ENCODE results near the gene EXOSC10. TPM values are rescaled to one million over a fixed set of nuclear protein-coding genes. Genes with fewer than 3 reads are reported as not detected.
"Not testable (repeated sequence)": the region's sequence is repeated elsewhere in the genome, so short reads cannot be mapped to it uniquely, and the experiment has no call there.

The EXOSC10 gene
- total RNA-seq, 1 donor from 2014 or later, result 104 TPM

DNA sequence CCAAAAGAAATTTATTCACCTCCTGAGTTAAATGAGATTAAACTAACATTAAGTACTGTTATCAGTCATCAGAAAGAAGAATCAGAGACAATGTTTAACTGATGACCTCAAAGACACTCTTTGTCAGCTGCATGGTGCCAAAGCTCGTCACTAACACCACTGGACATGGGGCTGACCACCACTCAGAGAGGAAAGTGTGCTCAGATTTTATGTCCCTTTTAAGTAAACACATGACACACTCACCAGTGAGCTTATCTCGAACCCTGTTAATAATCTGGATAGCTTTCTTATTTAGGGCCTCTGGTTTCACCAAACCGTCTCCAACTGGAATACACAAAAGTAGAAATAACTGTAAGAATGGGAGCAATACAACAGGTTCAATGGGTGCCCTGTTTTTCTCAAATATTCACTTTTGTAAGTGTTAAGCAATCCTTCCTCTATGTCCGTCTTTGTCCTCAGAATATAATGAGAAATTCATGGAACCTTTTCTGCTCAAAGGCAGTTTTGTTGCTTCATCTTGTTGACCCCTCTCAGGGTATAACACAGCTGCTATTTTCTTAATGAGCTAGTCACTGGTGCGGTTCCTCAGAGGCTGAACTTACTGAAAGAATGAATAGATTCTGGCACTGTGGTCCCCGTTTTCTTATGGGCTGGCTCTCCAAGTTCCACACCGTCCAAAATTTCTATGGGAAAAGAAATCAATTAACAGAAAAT, 9.5 kb upstream of the EXOSC10 start:
- Mint-ChIP-seq H3K36me3 (ENCODE audit: insufficient read depth) (peaks cover 18% of the 10 kb centered on the region), H3K4me3 (ENCODE audit: low read depth) (no peak overlapping the region), H3K9me3 (ENCODE audit: low read depth) (no peaks in the 10 kb centered on the region), H3K27me3 (no peaks in the 10 kb centered on the region), H3K27ac (no peak overlapping the region), H3K4me1 (ENCODE audit: low read depth) (no peaks in the 10 kb centered on the region)
- no peak for DNase-seq (ENCODE audit: low spot score, unreplicated experiment)
- TF ChIP-seq, protein P1, sequence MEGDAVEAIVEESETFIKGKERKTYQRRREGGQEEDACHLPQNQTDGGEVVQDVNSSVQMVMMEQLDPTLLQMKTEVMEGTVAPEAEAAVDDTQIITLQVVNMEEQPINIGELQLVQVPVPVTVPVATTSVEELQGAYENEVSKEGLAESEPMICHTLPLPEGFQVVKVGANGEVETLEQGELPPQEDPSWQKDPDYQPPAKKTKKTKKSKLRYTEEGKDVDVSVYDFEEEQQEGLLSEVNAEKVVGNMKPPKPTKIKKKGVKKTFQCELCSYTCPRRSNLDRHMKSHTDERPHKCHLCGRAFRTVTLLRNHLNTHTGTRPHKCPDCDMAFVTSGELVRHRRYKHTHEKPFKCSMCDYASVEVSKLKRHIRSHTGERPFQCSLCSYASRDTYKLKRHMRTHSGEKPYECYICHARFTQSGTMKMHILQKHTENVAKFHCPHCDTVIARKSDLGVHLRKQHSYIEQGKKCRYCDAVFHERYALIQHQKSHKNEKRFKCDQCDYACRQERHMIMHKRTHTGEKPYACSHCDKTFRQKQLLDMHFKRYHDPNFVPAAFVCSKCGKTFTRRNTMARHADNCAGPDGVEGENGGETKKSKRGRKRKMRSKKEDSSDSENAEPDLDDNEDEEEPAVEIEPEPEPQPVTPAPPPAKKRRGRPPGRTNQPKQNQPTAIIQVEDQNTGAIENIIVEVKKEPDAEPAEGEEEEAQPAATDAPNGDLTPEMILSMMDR (IDR thresholded peaks at IDR 0.05; ENCODE audit: unreplicated experiment), result no peak

DNA sequence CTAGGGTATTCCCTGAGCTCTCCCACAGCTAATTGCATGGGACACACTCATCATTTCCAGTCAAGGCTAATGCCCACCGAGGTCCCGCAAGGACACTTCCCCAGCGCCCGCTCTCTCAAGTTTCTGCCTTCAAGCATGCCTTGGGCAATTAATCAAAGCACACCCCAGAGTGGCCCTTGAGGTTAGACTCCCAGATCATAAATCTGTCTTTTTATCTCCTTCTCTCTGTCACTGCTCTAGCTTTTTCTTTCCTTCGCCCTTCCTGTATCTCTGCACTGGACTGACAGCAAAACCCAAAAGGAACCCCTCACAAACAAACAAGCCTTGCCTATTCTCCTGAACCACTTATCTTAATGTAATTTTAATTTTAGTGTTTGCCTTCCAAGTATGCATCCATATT, 7.9 kb upstream of the EXOSC10 start:
- Mint-ChIP-seq H3K4me3 (ENCODE audit: low read depth) (no peak overlapping the region), H3K27me3 (no peaks in the 10 kb centered on the region), H3K9me3 (ENCODE audit: low read depth) (no peaks in the 10 kb centered on the region), H3K36me3 (ENCODE audit: insufficient read depth) (peaks cover 14% of the 10 kb centered on the region), H3K27ac (no peak overlapping the region), H3K4me1 (ENCODE audit: low read depth) (no peaks in the 10 kb centered on the region)
- TF ChIP-seq, protein P1 (IDR thresholded peaks at IDR 0.05; ENCODE audit: unreplicated experiment), result no peak
- no peak for DNase-seq (ENCODE audit: low spot score, unreplicated experiment)

DNA sequence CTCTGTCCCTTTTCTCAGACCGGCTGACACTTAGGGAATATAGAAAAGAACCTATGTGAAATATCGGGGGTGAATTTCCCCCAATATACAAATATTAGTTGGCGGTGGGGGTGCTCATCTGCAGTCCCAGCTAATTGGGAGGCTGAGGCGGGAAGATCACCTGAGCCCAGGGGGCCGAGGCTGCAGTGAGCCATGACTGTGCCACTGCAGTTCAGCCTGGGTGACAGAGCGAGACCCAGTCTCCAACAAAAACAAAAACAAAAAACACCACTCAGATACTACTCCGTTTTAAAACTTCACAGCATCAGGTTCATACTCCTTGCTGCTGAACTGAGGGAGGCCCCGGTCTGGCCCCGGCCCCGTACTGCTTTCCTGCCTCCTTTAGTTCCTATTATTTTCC, 5.9 kb upstream of the EXOSC10 start:
- Mint-ChIP-seq H3K4me1 (ENCODE audit: low read depth) (no peaks in the 10 kb centered on the region), H3K4me3 (ENCODE audit: low read depth) (no peak overlapping the region), H3K36me3 (ENCODE audit: insufficient read depth) (peaks cover 12% of the 10 kb centered on the region), H3K9me3 (ENCODE audit: low read depth) (no peaks in the 10 kb centered on the region), H3K27me3 (no peaks in the 10 kb centered on the region), H3K27ac (no peak overlapping the region)
- DNase-seq (ENCODE audit: low spot score, unreplicated experiment), result no peak
- TF ChIP-seq, protein P1 (IDR thresholded peaks at IDR 0.05; ENCODE audit: unreplicated experiment), result no peak

DNA sequence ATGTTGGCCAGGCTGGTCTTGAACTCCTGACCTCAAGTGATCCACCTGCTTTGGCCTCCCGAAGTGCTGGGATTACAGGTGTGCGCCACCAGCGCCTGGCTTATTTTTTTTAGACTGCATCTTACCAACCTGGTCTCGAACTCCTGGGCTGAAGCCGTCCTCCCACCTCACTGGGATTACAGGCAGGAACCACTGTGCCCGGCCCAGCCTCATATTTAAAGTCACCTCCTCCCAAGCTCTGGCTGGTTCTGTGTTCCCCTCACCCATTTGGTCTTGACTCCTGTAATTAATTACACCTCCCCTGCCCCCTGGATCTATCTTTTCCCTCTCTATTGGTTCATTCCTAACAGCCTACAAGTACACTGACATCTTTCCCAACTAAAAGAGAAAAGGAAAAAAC, 1.7 kb upstream of the EXOSC10 start:
- Mint-ChIP-seq H3K4me1 (ENCODE audit: low read depth) (peaks cover 3% of the 10 kb centered on the region), H3K27ac (peak overlapping the region; percentile 26), H3K36me3 (ENCODE audit: insufficient read depth) (peaks cover 4% of the 10 kb centered on the region), H3K4me3 (ENCODE audit: low read depth) (peak overlapping the region; percentile 29), H3K9me3 (ENCODE audit: low read depth) (no peaks in the 10 kb centered on the region), H3K27me3 (no peaks in the 10 kb centered on the region)
- TF ChIP-seq, protein P1 (IDR thresholded peaks at IDR 0.05; ENCODE audit: unreplicated experiment), result no peak
- DNase-seq (ENCODE audit: low spot score, unreplicated experiment), result no peak

DNA sequence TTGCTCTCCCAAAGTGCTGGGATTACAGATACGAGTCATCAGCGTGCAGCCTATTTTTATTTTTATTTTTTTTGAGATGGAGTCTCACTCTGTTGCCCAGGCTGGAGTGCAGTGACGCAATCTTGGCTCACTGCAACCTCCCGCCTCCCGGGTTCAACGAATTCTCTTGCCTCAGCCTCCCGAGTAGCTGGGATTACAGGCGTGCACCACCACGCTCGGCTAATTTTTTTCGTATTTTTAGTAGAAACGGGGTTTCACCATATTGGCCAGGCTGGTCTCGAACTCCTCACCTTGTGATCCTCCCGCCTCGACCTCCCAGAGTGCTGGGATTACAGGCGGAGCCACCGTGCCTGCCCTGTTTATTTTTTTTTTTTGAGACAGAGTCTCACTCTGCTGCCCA, 1.1 kb upstream of the EXOSC10 start:
- H3K4me3 Mint-ChIP-seq (ENCODE audit: low read depth), result peak overlapping the region; percentile 94
- not testable (repeated sequence) for H3K9me3 Mint-ChIP-seq (ENCODE audit: low read depth); DNase-seq (ENCODE audit: low spot score, unreplicated experiment); H3K27ac Mint-ChIP-seq; H3K36me3 Mint-ChIP-seq (ENCODE audit: insufficient read depth); H3K4me1 Mint-ChIP-seq (ENCODE audit: low read depth); H3K27me3 Mint-ChIP-seq

DNA sequence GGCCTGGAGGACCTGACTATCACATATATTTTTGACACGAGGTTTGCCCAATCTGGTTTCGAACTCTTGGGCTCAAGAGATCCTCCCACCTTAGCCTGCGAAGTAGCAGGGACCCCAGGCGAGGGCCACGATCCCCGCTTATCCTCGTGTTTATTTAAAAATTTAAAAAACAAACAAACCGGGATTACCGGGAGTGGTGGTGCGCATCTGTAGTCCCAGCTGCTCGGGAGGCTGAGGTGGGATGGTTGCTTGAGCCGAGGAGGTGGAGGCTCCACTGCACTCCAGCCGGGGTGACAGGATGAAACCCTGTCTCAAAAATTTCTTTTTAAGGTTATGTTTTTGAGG, 452 bp upstream of the EXOSC10 start:
- DNase-seq (ENCODE audit: low spot score, unreplicated experiment), result no peak
- TF ChIP-seq, protein P1 (IDR thresholded peaks at IDR 0.05; ENCODE audit: unreplicated experiment), result no peak
- H3K4me3 Mint-ChIP-seq (ENCODE audit: low read depth), result peak overlapping the region; percentile 94

More for the DNA sequence above, 452 bp upstream of the EXOSC10 start:
- peaks cover 3% of the 10 kb centered on the region for H3K4me1 Mint-ChIP-seq (ENCODE audit: low read depth)
- H3K27ac Mint-ChIP-seq, result peak overlapping the region; percentile 98
- peaks cover 3% of the 10 kb centered on the region for H3K36me3 Mint-ChIP-seq (ENCODE audit: insufficient read depth)
- H3K27me3 Mint-ChIP-seq, result no peaks in the 10 kb centered on the region
- H3K9me3 Mint-ChIP-seq (ENCODE audit: low read depth), result no peaks in the 10 kb centered on the region

Data from progenitor cell of endocrine pancreas (in vitro differentiated cells).